GM19193 (cell line): ENCODE measurements around the gene KLHDC9.

Source experiments
- POLR2A ChIP-seq: IDR thresholded peaks from 4 replicates; pipeline ENCODE4 v1.6.1; 2011; ENCODE audit not compliant: insufficient read depth, insufficient read length; ENCODE audit errors: extremely low read depth

KLHDC9 gene

DNA sequence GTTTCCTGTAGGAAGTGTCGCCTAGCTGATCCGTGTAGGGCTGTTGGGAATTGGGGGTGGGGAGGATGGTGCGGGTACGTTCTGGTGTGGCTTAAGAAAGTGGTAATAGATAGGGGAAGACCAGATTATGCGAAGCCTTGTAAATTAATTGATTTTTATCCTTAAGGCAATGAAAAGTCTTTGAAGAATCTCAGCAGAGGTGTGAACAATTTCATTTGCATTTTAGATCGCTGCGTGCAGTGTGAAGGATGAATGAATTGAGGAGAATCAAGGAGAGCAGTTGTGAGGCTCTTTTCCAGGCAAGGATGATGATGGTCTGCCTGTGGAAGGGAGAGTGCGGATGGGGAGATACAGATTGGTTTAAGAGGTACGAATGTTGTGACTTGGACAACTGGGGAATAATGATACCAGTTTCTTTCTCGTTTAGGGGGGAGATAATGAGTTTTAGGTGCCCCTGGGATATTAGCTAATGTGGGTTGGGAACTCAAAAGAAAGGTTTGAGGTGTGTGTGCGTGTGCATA is 35.1 kb downstream of the KLHDC9 start:
- TF ChIP-seq POLR2A, result no peak

DNA sequence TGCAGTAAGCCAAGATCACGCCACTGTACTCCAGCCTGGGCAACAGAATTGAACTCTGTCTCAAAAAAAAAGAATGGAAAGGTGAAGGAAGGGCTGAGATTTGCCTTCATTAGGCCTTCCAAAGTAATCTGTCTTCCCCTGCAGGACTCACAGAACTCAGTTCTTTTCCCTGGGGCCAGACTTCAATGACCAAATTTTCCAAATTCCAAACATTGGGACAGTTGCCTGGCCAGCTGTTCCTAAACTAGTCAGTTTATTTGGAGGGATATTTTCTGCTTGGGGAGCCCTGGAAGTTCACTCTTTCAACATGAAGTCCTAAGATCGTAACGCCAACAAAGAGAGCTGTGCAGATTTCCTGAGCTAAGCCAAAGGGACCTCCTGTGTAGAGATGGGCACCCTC is 39.7 kb downstream of the KLHDC9 start:
- no peak for TF ChIP-seq POLR2A

DNA sequence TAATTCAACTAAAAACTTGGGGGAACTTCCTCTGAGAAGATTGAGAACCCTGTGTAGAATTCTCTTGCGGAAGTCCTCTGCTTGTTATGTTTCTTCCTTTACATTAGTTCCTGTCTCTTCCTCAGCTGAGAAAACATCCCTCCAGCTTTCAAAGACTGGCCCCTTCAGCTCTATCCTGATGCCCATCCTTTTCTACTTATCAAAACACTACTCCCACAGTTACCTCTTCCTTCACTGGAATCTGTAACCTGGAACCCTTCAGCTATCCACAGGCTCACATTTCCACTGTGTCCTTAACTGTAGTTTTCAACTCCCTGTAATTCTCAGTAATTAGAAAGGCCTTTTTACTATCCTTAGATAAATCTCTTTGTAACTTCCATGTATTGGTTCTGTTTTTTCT is 40.3 kb downstream of the KLHDC9 start:
- no peak for TF ChIP-seq POLR2A

DNA sequence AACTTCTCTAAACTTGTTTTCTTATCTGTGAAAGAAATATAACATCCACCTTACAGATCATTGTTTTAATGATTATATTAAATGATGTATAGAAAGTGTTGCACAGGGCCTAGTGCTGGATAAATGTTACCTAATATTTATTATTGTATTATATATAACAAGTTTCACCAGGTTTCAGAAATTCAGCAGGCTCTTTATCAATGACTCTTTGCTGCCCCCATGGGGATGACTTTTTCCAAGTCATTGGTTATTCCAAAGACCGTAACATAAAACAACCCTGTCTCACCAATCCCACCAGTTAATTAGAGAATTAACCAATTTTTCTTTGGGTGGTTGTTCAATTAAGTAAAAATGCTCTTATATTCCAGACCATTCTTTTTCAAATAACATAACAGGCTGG is 41.6 kb downstream of the KLHDC9 start:
- TF ChIP-seq POLR2A, result no peak

DNA sequence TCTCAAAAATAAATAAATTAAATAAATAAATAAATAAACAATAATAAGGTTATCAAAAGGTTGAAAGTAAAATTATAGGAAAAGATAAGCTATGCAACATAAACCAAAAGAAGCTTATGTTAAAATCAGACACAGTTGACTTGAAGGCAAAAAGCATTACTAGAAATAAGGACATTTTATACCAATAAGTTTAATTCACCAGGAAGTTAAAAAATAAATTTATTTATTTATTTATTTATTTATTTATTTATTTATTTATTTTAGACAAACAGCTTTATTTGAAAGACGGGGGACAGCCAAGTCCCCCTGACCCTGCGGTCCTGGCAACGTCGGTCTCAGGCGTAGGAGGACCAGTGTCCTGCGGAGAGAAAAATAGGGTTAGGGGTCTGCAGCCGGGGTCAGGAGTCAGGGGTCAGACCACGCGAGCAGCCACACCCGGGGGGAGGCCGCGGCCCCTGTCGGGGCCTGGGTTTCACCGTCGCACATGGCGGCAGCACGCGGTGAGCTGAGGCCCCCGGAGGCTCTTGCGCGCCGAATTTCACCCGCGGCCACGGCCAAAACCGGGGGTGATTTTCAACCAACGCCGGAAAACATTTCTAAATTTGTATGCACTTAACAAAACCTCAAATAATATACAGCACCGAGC is 42.7 kb downstream of the KLHDC9 start:
- no peak for TF ChIP-seq POLR2A

DNA sequence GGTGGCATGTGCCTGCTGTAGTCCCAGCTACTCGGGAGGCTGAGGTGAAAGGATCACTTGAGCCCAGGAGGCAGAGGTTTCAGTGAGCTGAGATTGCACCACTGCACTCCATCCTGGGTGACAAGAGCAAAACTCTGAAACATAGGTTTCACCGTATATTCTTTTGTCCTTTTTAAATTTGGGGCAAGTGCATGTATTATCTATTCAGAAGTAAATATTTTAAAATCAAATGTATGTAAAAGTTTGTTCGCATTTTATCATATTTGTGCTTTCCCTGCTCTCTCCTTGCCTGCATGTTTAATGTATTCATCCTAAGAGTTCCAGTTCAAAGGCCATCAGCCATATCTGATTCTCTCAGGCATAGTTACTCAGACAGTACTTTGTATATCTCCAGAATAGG is 47.7 kb downstream of the KLHDC9 start:
- TF ChIP-seq POLR2A, result no peak
